ENCODE results near the gene SERPINC1.

DNA sequence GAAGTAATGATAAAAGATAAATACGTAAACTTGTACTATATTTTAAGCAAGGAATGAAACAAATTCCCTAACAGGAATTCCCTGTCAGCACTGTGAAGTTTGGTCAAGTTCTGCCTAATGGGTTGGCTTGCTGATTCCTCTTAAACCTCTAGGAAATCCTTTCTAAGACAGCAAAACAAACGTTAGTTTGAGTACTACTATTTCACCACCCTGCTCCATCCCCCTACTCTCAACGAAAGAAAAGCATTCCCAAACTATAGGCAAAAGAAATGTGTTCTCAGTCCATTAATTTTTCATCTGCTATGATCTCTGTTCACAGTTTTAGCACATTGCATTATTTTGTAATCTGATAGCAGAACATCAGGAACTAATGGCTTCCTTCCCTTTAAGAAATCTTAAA is 16.1 kb downstream of the SERPINC1 start:
- no peak for TF ChIP-seq CTCF (IDR thresholded peaks at IDR 0.05; ENCODE audit: poor library complexity, severe bottlenecking)
- TF ChIP-seq REST (IDR thresholded peaks at IDR 0.05; ENCODE audit: borderline replicate concordance), result no peak
- TF ChIP-seq SMC3 (conservative IDR thresholded peaks at IDR 0.05; ENCODE audit: poor library complexity), result no peak
- TF ChIP-seq POLR2AphosphoS5 (IDR thresholded peaks at IDR 0.05), result no peak
- TF ChIP-seq EP300 (conservative IDR thresholded peaks at IDR 0.05; ENCODE audit: poor library complexity, severe bottlenecking), result no peak
- no peak for TF ChIP-seq RAD21 (conservative IDR thresholded peaks at IDR 0.05)
- TF ChIP-seq TAF1 (IDR thresholded peaks at IDR 0.05; ENCODE audit: low read depth), result no peak
- no peak for TF ChIP-seq MXI1 (conservative IDR thresholded peaks at IDR 0.05; ENCODE audit: poor library complexity, severe bottlenecking)
